HG02759 (cell line): Measurements from ENCODE around the gene C1QL4.
"Not testable (repeated sequence)": the region's sequence is repeated elsewhere in the genome, so short reads cannot be mapped to it uniquely, and the experiment has no call there.

Experiments
- ATAC-seq: cut with Tn5 transposase; IDR thresholded peaks from one replicate; pipeline ENCODE4 v1.9.1; 2021; ENCODE audit warnings: mild to moderate bottlenecking, moderate library complexity; ENCODE audit not compliant: unreplicated experiment

Gene C1QL4

DNA sequence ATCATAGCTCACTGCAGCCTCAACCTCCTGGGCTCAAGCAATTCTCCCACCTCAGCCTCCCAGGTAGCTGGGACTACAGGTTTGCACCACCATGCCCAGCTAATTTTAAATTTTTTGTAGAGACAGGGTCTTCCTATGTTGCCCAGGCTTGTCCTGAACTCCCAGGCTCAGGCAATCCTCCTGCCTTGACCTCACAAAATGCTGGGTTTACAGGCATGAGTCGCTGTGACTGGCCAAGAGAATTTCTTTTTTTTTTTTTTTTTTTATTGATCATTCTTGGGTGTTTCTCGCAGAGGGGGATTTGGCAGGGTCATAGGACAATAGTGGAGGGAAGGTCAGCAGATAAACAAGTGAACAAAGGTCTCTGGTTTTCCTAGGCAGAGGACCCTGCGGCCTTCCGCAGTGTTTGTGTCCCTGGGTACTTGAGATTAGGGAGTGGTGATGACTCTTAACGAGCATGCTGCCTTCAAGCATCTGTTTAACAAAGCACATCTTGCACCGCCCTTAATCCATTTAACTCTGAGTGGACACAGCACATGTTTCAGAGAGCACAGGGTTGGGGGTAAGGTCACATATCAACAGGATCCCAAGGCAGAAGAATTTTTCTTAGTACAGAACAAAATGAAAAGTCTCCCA lies 54.1 kb downstream of the C1QL4 start:
- ATAC-seq = not testable (repeated sequence)
